Cardiac fibroblast (primary cell): ENCODE data around the gene EHMT1.

Experiments used
- DNase-seq, 2 donors: peaks; one replicate each; pipeline versions ENCODE4 v3.0.0 to v3.0.0-alpha.2; 2010; ENCODE audit warnings: low read depth in 2 of 2
- H3K4me3 ChIP-seq, 2 donors: replicated peaks in 1 of 2; 1 replicate in 1 of 2; 2 replicates in 1 of 2; pipeline ENCODE4 v1.5.1; 2011; ENCODE audit warnings: low read depth in 2 of 2, low read length in 2 of 2, mild to moderate bottlenecking in 2 of 2, moderate library complexity in 1 of 2
- CTCF ChIP-seq: IDR thresholded peaks from one replicate; pipeline ENCODE4 v1.5.1; 2011; ENCODE audit warnings: low read depth, mild to moderate bottlenecking, low read length, inconsistent platforms

EHMT1 gene

GRCh38 chr9:137744632-137745183 is 125.9 kb downstream of the EHMT1 start:
- no peak for DNase-seq
- no peak overlapping the region for H3K4me3 ChIP-seq
- TF ChIP-seq CTCF: no peak

GRCh38 chr9:137745541-137745991 is 126.8 kb downstream of the EHMT1 start:
- H3K4me3 ChIP-seq: no peak overlapping the region
- no peak for TF ChIP-seq CTCF
- DNase-seq: peak in 1 of 2 donors; percentile 27

GRCh38 chr9:137748311-137748710 is 129.5 kb downstream of the EHMT1 start:
- H3K4me3 ChIP-seq: no peak overlapping the region
- TF ChIP-seq CTCF: no peak
- no peak for DNase-seq

- H3K4me3 ChIP-seq: no peak overlapping the region
- TF ChIP-seq CTCF: no peak
- no peak for DNase-seq
Observed at GRCh38 chr9:137748741-137749140, 129.9 kb downstream of the EHMT1 start.

GRCh38 chr9:137749511-137749910 is 130.7 kb downstream of the EHMT1 start:
- peak in 1 of 2 donors; percentile 41 for DNase-seq
- H3K4me3 ChIP-seq: no peak overlapping the region
- TF ChIP-seq CTCF: no peak

GRCh38 chr9:137750007-137750406 is 131.2 kb downstream of the EHMT1 start:
- no peak for DNase-seq
- no peak for TF ChIP-seq CTCF

GRCh38 chr9:137750566-137750965 is 131.8 kb downstream of the EHMT1 start:
- no peak for DNase-seq
- no peak for TF ChIP-seq CTCF
- no peak overlapping the region for H3K4me3 ChIP-seq

More at GRCh38 chr9:137750007-137750406, 131.2 kb downstream of the EHMT1 start:
- no peak overlapping the region for H3K4me3 ChIP-seq
